Sigmoid colon (tissue), 3 donors: ENCODE data around the gene KLHDC7B.

ENCODE experiments used
- POLR2A ChIP-seq, 2 donors: fragments of 450-650 bp; IDR thresholded peaks; one replicate each; pipeline ENCODE4 v1.6.1; 2016; ENCODE audit warnings: antibody characterized with exemption in 2 of 2, mild to moderate bottlenecking in 2 of 2, moderate library complexity in 2 of 2
- TF ChIP-seq, protein P1 (sequence below), 4 experiments: fragments of 450-650 bp in 3 of 4; fragments of 200-600 bp in 1 of 4; IDR thresholded peaks; one replicate each; pipeline ENCODE4 v1.5.1; 2016 to 2019; ENCODE audit warnings: antibody characterized with exemption in 4 of 4, mild to moderate bottlenecking in 3 of 4, moderate library complexity in 2 of 4

DNA sequence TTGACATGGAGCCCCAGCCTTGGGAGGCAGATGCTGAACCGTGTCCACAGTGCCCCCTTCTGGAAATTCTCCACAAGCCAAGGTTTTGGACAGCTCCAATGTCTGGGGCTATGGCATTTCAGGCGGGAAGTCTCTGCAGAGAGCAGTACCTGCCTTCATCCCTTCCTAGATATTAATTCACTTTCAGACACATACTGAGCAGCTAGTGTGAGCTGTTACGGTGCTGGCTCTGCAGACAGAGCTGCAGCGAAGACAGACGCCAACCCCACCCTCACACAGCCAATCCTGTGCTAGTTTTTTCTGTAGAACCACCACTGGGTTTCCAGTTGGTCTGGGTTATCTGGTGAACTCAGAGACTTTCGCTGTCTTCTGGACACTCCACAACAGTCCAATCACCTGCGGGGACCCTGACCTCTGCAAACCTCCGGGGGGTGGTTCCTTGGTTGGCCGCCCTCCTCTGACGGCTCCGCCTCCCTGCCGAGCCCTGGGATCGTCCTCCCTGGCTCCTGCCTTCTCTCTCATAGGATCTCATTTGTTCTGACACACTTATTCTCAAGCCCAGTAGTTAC, 47.3 kb upstream of the KLHDC7B start:
- TF ChIP-seq, protein P1, sequence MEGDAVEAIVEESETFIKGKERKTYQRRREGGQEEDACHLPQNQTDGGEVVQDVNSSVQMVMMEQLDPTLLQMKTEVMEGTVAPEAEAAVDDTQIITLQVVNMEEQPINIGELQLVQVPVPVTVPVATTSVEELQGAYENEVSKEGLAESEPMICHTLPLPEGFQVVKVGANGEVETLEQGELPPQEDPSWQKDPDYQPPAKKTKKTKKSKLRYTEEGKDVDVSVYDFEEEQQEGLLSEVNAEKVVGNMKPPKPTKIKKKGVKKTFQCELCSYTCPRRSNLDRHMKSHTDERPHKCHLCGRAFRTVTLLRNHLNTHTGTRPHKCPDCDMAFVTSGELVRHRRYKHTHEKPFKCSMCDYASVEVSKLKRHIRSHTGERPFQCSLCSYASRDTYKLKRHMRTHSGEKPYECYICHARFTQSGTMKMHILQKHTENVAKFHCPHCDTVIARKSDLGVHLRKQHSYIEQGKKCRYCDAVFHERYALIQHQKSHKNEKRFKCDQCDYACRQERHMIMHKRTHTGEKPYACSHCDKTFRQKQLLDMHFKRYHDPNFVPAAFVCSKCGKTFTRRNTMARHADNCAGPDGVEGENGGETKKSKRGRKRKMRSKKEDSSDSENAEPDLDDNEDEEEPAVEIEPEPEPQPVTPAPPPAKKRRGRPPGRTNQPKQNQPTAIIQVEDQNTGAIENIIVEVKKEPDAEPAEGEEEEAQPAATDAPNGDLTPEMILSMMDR (IDR thresholded peaks at IDR 0.05): peak in 3 of 4 experiments; percentile 17 to 28 (median 24)
- TF ChIP-seq POLR2A (IDR thresholded peaks at IDR 0.05): no peak
